Sciatic nerve (tissue), 2 donors: ENCODE results near the gene CIC. TPM values are rescaled to one million over a fixed set of nuclear protein-coding genes. Genes with fewer than 3 reads are reported as not detected.
A peak's percentile ranks its signal among the peaks of the same experiment; 100 is the strongest.

Experiments
- ATAC-seq: fragments of 200-7000 bp; cut with Tn5 transposase; one replicate; pipeline ENCODE4 v1.9.1; 2020; ENCODE audit warnings: mild to moderate bottlenecking, moderate library complexity
- DNase-seq: peaks from one replicate; pipeline ENCODE4 v3.0.0-alpha.2; 2020; ENCODE audit warnings: low spot score
- intact Hi-C: fragments of 100-400 bp; cut with DNase I; formaldehyde crosslinking; loops from one replicate; pipeline ENCODE4 v1.14.2; 2022
- total RNA-seq: library from RNA; stranded (reverse); fragmentation: NEBNext Ultra II Directional; extraction: Animal tissue kit (Norgen Biotek cat#: 25700); gene quantifications from one replicate; pipeline ENCODE4 v1.2.1, GENCODE V29; 2021
- donor health status: DM: no; HTN: no; CAD: no.
- donor health status: DM: no; HTN: no; CAD: no.

CIC gene
- total RNA-seq, 1 donor from 2014 or later: 92.1 TPM

DNA sequence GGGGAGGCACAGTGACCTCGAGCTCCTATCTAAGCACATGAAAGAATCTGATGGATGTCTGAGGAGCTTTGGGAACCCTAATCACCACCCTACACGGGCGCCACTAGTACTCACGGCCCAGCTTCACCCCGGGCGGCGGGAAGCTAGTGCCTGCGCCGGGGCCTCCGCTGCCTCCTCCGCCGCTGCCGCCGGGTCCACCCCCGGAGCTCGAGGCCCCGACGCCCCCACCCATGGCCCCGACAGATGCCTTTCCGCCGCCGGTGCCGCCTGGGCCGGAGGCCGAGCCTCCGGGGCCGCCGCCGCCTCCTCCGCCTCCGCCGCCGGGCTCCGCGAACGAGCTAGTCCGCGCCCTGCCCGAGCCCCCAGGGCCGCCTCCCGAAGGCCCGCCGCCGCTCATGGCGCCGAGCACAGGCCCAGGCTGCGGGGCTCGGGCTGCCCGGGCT lies 27.0 kb upstream of the CIC start:
- ATAC-seq: no peak
- DNase-seq: no peak
- intact Hi-C loops: loop anchor here (10.0 kb wide), 1 partner anchor 53 kb away; no protein-coding TSS in a partner anchor

DNA sequence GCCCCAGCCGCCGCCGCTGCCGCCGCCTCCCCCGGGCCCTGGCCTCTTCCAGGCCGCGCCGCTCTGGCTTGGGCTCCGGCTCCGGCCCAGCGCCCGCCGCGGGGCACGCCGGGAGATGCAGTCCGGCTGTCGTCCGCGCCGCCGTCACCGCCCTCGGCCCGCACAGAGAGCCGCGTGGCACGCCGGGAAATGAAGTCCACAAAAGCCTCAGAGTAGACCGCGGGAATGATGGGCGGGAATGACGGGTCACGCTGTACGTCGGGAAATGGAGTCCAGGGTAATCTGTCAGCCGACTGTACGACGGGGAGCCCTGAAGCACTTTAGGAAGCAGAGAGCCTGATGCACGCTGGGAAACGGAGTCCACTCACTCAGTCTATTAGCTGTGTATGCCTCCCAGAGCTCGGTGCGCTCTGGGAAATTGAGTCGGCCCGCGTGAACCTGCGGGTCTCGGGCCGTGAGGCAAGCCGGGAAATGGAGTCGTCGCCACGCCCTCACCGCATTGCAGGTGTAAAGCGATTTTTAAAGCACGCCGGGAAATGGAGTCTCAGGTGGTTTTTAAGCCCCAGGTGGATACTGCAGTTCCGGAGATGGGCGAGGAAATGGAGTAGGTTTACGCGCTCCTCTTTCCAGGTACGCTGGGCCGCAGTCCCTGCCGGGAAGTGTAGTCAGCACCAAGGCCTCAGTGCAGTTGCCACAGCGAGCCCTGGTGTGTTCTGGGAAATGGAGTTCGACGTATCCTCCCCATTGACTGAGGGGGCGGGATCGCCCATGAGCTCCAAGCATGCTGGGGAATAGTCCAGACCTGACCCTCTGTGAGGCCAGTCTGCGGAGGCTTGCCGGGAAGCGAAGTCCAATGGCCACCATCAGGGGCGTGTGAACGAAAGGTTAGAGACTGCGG lies 26.3 kb upstream of the CIC start, which contains the start of gene GSK3A:
GSK3A (minus strand) TSS at position 91 of the 898 bp plus-strand sequence. CDS start 137 bp downstream, outside the sequence.
- peak; percentile 98 for DNase-seq
- ATAC-seq: peak; percentile 93
- intact Hi-C loops: loop anchor here (10.0 kb wide), 1 partner anchor 52 kb away; no protein-coding TSS in a partner anchor

DNA sequence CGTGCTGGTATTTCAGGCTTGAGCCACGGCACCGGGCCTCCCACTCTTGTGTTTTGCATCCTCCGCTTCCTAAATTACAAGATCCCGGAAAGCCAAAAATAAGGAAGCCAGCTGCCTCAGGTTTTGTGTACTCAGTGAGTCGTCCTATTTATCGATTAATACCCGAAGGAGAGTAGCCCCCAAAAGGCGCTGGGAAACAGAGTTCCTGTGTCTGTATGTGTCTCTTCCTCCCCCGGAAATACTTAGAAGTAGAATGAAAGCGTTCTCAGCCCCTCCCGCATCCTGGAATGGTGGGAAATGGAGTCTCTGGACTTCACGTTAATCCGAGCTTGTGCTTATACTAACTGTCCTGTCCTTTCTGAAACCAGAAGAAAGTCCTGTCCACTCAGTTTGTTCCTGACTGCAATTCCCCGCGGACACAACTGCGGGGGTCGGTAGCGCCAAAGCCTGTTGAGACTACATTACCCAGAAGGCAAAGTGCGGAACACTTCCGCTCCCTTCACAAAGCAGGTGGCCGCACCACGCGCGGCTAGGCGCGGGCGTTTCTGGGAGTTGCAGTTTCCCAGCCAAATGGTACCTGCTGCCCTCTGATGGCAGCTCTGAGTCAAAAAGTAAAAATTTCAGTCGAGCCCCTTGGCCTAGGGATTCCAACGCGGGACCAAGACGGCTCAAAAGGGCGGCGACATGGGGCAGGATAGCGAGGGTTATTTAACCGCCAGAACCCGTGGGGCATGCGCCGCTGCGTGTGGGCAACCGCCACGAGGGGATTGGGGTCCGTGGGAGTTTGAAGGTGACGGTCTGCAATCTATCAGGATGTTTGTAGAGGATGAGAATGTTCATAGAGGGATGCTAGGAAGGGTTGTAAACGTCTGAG lies 24.5 kb upstream of the CIC start:
- ATAC-seq (peak; percentile 67), DNase-seq (peak; percentile 94)
- intact Hi-C loops: loop anchor here (10.0 kb wide), 1 partner anchor 50 kb away; no protein-coding TSS in a partner anchor

DNA sequence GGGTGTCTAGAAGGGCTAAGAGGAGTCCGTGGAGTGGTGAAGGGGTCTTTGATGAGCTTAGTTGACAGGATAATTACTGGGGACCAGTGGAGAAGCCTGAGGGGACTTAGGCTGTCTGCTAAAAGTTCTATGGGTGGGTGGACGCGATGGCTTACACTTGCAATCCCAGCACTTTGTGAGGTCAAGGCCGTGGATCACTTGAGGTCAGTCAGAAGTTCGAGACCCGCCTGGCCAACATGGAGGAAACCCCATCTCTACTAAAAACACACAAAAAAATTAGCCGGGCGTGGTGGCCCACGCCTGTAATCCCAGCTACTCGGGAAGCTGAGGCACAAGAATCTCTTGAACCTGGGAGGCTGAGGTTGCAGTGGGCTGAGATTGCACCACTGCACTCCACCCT lies 23.8 kb upstream of the CIC start:
- no peak for ATAC-seq
- intact Hi-C loops: loop anchor here (10.0 kb wide), 1 partner anchor 50 kb away; no protein-coding TSS in a partner anchor
- DNase-seq: no peak

DNA sequence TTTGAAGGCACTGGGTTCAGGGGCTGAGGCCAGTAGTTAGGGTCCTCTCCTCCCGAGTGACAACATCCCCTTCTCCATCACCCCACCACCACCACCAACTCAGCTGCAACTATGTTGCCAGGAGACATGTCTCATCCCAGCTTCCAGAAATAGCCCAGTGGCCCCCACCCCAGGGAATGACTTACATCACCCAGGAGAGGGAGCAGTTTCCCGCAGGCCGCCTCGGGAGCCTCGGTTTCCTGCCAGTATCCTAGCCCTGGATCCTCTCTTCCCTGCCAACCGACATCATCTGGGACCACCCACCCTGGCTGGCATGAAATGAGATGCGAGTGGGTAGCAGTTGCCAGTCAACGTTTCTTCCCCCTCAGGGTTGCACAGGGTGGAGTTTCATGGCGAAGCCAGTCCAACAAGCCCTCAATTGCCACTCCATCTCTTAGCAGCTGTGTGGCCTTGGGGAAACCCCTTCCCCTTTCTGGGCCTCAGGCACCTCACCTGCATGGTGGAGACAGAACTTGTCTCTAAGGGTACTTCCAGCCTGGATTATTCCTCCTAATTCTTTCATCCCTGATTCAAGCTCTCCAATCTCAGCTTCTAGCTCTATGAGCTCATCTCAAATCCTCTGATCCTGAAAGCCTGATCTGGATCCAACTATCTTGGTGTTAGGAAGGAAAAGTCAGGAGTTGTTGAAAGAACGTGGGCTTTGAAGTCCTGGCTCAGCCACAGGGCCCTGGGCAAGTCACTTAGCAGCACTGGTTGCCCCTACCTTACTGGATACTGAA lies 22.7 kb upstream of the CIC start:
- intact Hi-C loops: loop anchor here (10.0 kb wide), 1 partner anchor 48 kb away; no protein-coding TSS in a partner anchor
- no peak for ATAC-seq
- DNase-seq: peak; percentile 81

DNA sequence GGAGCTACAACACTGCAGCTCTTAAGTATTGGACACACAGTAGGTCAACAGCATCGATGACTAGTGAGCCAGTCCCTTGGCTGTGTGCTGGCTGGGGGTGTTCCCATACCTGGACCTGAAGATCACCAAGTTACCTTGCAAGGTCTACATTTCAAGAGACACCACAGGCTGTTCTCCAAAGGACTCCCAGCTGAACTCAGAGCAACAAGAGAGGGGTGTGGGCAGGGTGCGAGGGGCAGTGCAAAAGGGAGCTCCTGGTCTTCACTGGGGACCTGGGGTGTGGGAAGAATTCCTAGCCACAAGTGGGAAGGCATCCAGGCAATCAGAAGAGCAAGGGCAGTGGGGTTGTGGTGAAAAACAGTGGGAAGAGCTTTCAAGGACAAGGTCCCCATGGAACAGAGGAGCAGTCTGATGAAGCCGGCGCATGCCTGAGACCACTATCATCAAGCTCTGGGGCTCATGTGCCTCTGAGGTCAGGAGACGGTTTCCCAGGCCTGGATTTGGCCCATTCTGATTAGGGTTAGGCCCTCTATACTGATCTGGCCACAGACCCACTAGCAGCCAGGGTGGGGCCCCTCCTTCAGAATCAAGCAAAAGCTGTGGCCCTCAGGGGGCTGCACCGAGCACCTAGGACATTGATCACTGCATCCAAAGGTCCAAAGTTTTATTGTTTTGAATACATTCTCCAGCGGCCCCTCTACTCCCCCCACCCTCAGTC lies 22.0 kb upstream of the CIC start:
- intact Hi-C loops: loop anchor here (10.0 kb wide), 1 partner anchor 48 kb away; no protein-coding TSS in a partner anchor
- ATAC-seq (no peak), DNase-seq (no peak)

DNA sequence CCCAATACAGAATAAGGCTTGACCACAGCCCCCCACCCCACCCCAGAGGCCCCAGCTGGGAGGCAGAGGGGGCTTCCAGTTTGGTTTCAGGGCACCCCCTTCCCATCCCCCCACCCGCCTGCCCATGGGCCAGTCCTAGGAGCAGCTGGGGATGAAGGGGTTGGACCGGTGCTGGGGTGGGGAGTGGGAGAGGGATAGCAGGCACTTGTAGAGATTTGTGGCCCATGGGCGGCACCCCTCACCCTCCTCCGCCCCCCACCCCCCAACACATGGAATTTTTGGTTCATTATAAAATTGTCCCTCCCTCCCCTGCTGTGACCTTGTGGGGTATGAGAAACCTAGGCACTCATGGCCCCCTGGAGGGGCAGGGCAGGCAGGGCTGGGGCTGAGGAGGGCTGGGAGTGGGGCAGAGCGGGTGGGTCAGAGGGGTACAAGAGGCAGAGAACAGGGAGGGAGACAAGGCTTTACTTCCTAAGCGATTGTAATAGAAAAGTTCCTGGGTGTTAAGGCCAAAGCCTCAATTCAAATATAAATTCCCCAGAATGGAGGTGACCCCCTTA lies 21.3 kb upstream of the CIC start:
- ATAC-seq (no peak), DNase-seq (no peak)

DNA sequence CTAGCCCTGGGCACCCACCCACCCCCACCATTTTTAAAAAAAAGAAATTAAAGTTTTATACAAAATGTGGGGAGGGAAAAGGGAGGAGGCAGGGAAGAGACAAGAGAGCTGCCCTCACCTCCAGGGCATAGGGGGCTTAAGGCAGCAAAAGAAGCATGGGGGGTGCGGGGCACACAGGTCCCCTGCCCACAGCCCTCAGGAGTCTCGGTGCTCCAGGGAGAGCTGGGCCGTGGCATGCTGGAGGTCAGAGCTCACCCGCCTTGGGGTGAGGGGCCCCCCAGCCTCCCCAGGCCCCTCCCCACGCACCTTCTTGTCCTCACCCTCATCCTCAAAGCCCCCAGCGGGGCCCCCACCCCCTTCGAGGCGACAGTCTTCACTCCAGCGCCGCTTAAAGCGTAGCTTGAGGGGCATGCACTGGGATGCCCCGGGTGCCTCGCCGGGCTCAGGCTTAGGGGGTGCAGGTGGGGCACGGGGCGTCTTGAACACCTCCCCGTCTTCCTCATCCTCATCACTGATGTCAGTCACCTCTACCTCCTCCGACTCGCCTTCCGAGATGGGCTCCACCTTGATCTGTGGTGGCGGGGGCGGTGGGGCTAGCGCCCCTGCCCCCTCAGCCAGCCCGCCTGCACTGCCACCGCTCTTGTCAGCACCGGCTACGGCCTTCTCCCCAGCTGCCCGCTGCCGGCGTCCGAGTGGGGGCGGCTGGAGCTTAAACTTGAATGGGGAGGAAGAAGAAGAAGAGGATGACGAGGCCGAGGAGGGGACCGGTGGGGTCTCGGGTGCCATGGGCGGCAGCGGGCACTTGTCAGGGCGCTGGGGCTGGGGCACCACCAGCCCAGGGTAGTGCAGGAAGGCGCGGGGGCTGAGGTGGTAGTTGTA lies 20.5 kb upstream of the CIC start:
- intact Hi-C loops: loop anchor here (10.0 kb wide), 1 partner anchor 46 kb away; no protein-coding TSS in a partner anchor
- DNase-seq: no peak
- no peak for ATAC-seq

More for the DNA sequence above, 21.3 kb upstream of the CIC start:
- intact Hi-C loops: loop anchor here (10.0 kb wide), 1 partner anchor 47 kb away; no protein-coding TSS in a partner anchor

DNA sequence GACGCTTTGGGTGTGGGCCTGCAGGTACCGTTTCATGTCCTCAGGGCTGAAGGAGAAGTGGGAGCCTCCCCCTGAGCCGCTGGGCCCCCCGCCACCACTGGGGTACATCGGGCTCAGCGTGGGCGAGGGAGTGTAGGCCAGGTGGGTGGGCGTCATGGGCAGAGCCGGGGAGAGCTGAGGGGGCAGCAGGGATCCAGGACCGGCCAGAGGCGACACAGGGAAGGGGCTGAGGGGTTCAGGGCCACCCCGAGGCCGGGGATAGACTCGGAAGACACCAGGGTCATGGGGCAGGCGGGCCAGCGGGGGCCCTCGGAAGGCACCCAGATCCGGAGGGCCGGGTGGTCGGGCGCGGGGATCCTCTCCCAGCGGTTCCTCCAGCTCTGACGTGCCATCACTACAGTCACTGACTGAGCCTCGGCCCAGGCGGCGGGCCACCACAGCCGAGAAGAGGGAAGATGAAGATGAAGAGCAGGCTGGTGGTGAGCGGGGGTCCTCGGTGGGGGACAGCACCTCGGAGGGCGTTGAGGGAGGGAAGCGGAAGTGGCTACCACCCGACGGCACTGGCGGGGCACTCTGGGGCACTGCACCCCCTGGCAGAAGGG lies 19.8 kb upstream of the CIC start:
- DNase-seq: no peak
- intact Hi-C loops: loop anchor here (10.0 kb wide), 1 partner anchor 46 kb away; no protein-coding TSS in a partner anchor
- ATAC-seq: no peak

DNA sequence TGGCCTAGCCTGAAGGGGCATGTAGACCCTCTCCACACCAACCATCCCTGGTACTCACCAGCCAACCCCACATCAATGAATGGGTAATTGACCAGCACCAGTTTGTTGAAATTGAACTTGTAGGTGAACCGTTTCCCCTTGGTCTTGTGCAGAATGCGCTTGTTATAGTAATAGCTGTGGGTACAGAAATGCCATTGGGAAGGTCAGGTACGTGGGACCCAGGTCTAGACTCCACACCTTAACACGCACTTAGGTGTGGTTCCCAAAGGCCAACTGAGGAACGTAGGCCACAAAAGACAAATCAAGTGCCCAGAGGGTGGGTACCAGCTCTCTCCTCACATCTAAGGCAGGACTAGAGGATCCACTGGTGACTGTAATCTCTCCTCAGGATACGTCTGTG lies 19.3 kb upstream of the CIC start:
- ATAC-seq (no peak), DNase-seq (no peak)
- intact Hi-C loops: loop anchor here (10.0 kb wide), 1 partner anchor 45 kb away; no protein-coding TSS in a partner anchor

DNA sequence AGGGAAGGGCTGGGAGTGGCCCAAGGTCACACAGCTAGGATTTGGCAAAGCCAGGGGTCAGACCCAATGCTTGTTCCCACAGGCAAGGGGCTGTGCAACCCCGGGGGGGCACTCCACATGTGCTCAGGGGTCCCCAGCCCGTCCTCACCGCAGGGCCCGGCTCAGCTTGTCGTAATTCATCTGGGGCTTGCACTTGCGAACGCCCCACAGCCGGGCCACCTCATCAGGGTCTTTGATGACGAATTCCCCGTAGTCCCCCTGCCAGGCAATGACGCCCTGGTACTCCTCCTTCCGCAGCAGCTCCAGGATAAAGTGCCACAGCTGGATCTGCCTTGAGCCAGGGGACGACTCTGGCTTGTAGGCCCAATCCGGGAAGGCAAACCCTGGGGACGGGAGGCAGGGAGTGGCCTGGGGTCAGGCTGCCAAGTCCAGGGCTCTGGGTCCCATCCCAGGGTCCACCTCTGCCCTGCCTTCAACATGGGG lies 18.8 kb upstream of the CIC start:
- no peak for DNase-seq
- intact Hi-C loops: no loop called here
- no peak for ATAC-seq

DNA sequence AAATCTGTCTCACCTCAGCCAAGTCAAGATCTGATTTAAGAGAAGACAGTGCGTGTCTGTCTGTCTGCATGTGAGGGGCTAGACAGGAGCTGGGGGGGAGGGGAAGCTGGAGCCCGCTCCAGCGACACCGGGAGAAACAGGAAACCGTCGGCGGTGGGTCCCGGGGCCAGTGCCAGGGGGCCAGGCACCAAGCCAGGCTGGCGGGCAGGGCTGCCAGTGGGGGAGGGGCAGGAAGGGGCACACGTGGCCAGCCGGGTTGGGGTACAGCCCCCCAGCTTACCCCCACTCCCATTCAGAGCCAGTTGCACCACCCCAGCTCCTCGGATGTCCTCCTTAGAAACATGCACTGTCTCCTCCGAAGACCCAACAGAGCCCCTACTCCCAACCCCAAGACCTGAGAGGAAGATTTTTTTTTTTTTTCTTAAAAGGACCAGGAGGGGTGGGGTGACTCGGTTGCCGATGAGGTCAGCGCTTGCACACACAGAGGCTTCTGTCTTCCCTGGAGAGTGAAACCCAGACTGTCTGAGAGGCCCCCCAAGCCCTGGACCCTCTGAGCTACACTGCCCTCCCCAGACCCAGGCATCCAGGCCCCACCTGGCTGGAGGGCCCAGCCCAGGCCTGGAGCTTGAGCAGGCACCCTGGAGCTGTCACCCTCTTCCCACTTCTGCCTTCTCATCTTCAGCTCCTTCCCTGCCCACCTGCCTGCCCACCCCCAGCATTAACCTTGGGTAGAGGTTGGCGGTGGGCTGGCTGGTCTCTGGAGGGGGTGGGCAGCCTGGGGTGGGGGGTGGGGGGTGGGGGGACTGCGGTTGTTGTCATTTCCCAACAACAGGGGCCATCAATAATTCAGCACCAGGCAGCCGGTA lies 18.2 kb upstream of the CIC start:
- intact Hi-C loops: no loop called here
- DNase-seq (peak; percentile 77), ATAC-seq (no peak)

DNA sequence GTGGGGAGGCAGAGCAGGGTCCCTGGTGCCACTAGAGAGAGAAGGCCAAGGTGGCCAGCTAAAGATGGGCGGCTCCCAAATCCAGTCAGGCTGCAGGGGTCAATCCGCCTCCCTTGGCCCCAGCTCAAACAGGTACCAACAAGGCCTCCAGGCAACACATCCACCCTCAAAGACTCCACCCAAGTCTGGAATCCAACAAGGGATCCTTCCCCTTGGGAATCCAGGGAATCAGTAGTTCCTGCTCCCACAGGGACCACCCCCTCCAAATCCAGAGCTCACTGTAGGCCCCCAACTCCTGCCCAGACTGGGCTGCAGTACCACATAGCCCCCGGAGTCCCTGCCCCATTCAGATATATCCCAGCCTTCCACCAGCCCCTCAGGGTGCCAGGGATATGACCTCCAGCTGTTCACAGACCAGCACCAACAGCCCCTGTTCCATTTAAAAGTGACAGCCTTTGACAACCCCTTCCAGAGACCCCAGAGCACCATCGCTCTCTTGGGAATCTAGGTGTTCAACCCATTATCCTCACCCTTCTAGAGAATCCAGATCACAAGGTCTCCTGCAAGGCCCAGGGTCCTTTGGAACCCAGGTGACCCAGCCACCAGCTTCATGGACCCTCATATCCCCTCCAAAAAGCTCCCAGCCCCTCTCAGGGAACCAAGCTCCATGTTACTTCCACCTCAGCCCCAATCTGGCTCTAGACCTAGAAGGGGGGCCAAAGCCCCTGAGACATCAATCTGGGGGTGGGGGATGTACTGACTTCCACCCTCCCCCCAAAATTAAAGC lies 17.3 kb upstream of the CIC start:
- ATAC-seq (no peak), DNase-seq (no peak)
- intact Hi-C loops: no loop called here
